Measurements from ENCODE around the gene RERE.
"Not testable (repeated sequence)": the region's sequence is repeated elsewhere in the genome, so short reads cannot be mapped to it uniquely, and the experiment has no call there.

RERE gene

GRCh38 chr1:8623651-8624192, 193.7 kb downstream of the RERE start:
- no CpG with 5 or more reads among the region's 7 CpGs for whole genome bisulfite sequencing, 2 donors (ENCODE audit: extremely low coverage in 2 of 2, insufficient read length in 2 of 2, insufficient replicate concordance in 1 of 2)
- H4K8ac ChIP-seq (ENCODE audit: low read depth, low read length); H3K4me3 ChIP-seq (ENCODE audit: low read length in 2 of 2); H2BK120ac ChIP-seq (ENCODE audit: low read depth, low read length); H3K4me2 ChIP-seq (ENCODE audit: insufficient read depth, low read length, poor library complexity, severe bottlenecking); H3K27ac ChIP-seq (replicated peaks; ENCODE audit: low read length); H2BK15ac ChIP-seq (ENCODE audit: low read length); H2AK5ac ChIP-seq (ENCODE audit: low read depth, low read length); H3K18ac ChIP-seq (ENCODE audit: low read length); DNase-seq (ENCODE audit: low spot score); H3K14ac ChIP-seq (ENCODE audit: low read length); H3K79me1 ChIP-seq (ENCODE audit: low read depth, low read length); H3K23ac ChIP-seq (ENCODE audit: low read depth, low read length, poor library complexity); H3K9ac ChIP-seq (ENCODE audit: low read depth, low read length, poor library complexity); H2AFZ ChIP-seq (ENCODE audit: low read length); H2BK12ac ChIP-seq (ENCODE audit: low read length); H2BK5ac ChIP-seq (ENCODE audit: low read length); H3K4ac ChIP-seq (ENCODE audit: low read length); H3K9me3 ChIP-seq (replicated peaks in 1 of 2; ENCODE audit: control insufficient read depth in 2 of 2, insufficient read depth in 1 of 2, low read depth in 1 of 2, low read length in 2 of 2); H4K91ac ChIP-seq (ENCODE audit: low read depth, low read length, poor library complexity); H3K36me3 ChIP-seq (replicated peaks in 1 of 2; ENCODE audit: control insufficient read depth in 2 of 2, insufficient read depth in 2 of 2, low read length in 2 of 2); H3K27me3 ChIP-seq (ENCODE audit: control insufficient read depth in 3 of 3, insufficient read depth in 3 of 3, low read depth in 1 of 3, low read length in 3 of 3): not testable (repeated sequence)
- H3K4me1 ChIP-seq (ENCODE audit: control insufficient read depth in 2 of 2, insufficient read depth in 1 of 2, low read depth in 1 of 2, low read length in 2 of 2): peaks cover 7 to 13% of the 10 kb centered on the region in 2 donors

DNA sequence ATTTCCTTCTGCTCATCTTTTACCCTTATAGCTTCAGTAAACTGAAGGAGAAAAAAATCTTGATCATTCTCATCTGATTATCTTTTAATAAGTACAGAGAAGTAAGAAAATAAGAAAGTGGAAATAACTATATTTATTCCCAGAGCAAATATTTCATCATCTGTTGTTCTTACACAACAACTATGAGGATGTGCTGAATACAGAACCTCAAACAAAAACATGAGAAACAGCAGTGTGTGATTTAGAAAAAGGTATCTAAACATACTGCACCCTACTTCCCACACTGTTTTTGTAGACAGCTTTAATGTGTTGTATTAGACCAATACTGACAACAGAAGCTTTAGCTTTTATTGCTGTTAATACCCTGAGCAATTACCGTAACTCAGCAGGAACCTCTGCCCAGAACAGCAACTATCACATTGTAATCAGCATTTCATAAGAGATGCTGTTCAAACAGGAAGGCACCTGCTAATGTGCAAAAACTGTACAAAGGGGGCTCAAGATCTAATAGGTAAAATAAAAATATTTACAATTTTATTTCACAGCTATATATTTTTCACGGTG, 195.6 kb downstream of the RERE start:
- H3K18ac ChIP-seq (ENCODE audit: low read length); H2AK5ac ChIP-seq (ENCODE audit: low read depth, low read length); H3K4ac ChIP-seq (ENCODE audit: low read length); H3K4me3 ChIP-seq (ENCODE audit: low read length in 2 of 2); H3K9ac ChIP-seq (ENCODE audit: low read depth, low read length, poor library complexity); H4K91ac ChIP-seq (ENCODE audit: low read depth, low read length, poor library complexity); H3K9me3 ChIP-seq (replicated peaks in 1 of 2; ENCODE audit: control insufficient read depth in 2 of 2, insufficient read depth in 1 of 2, low read depth in 1 of 2, low read length in 2 of 2); H3K23ac ChIP-seq (ENCODE audit: low read depth, low read length, poor library complexity); H3K36me3 ChIP-seq (replicated peaks in 1 of 2; ENCODE audit: control insufficient read depth in 2 of 2, insufficient read depth in 2 of 2, low read length in 2 of 2); H3K4me2 ChIP-seq (ENCODE audit: insufficient read depth, low read length, poor library complexity, severe bottlenecking); H3K27me3 ChIP-seq (ENCODE audit: control insufficient read depth in 3 of 3, insufficient read depth in 3 of 3, low read depth in 1 of 3, low read length in 3 of 3); H4K8ac ChIP-seq (ENCODE audit: low read depth, low read length); H3K14ac ChIP-seq (ENCODE audit: low read length); H2BK5ac ChIP-seq (ENCODE audit: low read length); DNase-seq (ENCODE audit: low spot score); H3K27ac ChIP-seq (replicated peaks; ENCODE audit: low read length); H2BK15ac ChIP-seq (ENCODE audit: low read length); H2AFZ ChIP-seq (ENCODE audit: low read length); H2BK120ac ChIP-seq (ENCODE audit: low read depth, low read length); H2BK12ac ChIP-seq (ENCODE audit: low read length); H3K79me1 ChIP-seq (ENCODE audit: low read depth, low read length): not testable (repeated sequence)
- H3K4me1 ChIP-seq (ENCODE audit: control insufficient read depth in 2 of 2, insufficient read depth in 1 of 2, low read depth in 1 of 2, low read length in 2 of 2): peaks cover 5 to 11% of the 10 kb centered on the region in 2 donors
- no CpG with 5 or more reads among the region's 2 CpGs for WGBS, 2 donors (ENCODE audit: extremely low coverage in 2 of 2, insufficient read length in 2 of 2, insufficient replicate concordance in 1 of 2)

DNA sequence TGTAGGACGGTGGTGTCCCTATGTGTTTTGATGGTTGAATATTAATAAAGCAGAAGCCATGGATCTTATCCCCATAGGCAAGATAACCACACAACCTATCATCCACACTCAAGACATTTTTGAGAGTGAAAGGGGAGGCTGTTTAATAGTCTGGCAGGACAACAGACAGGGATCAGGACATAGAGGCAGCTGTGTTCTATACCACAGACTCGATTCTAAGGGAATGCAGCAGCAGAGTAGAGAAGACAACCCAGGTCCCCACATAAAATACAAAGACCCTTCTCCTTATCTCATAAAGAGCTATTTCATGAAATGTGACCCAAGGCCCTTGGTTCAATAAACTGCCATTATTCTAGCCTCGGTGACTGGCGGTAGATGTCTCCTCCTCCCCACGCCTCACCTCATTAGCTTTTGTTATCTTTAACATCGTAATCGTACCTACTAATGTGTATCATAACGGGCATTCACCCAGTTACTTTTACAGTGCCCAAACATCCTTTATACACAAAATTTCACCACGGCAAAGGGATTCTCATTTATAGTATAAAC, 196.3 kb downstream of the RERE start:
- not testable (repeated sequence) for H3K27me3 ChIP-seq (ENCODE audit: control insufficient read depth in 3 of 3, insufficient read depth in 3 of 3, low read depth in 1 of 3, low read length in 3 of 3); H3K4me2 ChIP-seq (ENCODE audit: insufficient read depth, low read length, poor library complexity, severe bottlenecking); H2AK5ac ChIP-seq (ENCODE audit: low read depth, low read length); H3K4ac ChIP-seq (ENCODE audit: low read length); H3K14ac ChIP-seq (ENCODE audit: low read length); H2BK120ac ChIP-seq (ENCODE audit: low read depth, low read length); H4K8ac ChIP-seq (ENCODE audit: low read depth, low read length); H2BK5ac ChIP-seq (ENCODE audit: low read length); H3K18ac ChIP-seq (ENCODE audit: low read length); H3K9me3 ChIP-seq (replicated peaks in 1 of 2; ENCODE audit: control insufficient read depth in 2 of 2, insufficient read depth in 1 of 2, low read depth in 1 of 2, low read length in 2 of 2); H3K79me1 ChIP-seq (ENCODE audit: low read depth, low read length); H2BK15ac ChIP-seq (ENCODE audit: low read length); H3K36me3 ChIP-seq (replicated peaks in 1 of 2; ENCODE audit: control insufficient read depth in 2 of 2, insufficient read depth in 2 of 2, low read length in 2 of 2); H3K4me1 ChIP-seq (ENCODE audit: control insufficient read depth in 2 of 2, insufficient read depth in 1 of 2, low read depth in 1 of 2, low read length in 2 of 2); H2BK12ac ChIP-seq (ENCODE audit: low read length); DNase-seq (ENCODE audit: low spot score); H3K4me3 ChIP-seq (ENCODE audit: low read length in 2 of 2); H3K9ac ChIP-seq (ENCODE audit: low read depth, low read length, poor library complexity); H2AFZ ChIP-seq (ENCODE audit: low read length); H3K23ac ChIP-seq (ENCODE audit: low read depth, low read length, poor library complexity); H4K91ac ChIP-seq (ENCODE audit: low read depth, low read length, poor library complexity)
- no CpG with 5 or more reads among the region's 9 CpGs for WGBS, 2 donors (ENCODE audit: extremely low coverage in 2 of 2, insufficient read length in 2 of 2, insufficient replicate concordance in 1 of 2)
- H3K27ac ChIP-seq (replicated peaks; ENCODE audit: low read length): peak overlapping the region; percentile 52

GRCh38 chr1:8619917-8620502, 197.4 kb downstream of the RERE start:
- not testable (repeated sequence) for H3K14ac ChIP-seq (ENCODE audit: low read length); H3K4me2 ChIP-seq (ENCODE audit: insufficient read depth, low read length, poor library complexity, severe bottlenecking); H4K8ac ChIP-seq (ENCODE audit: low read depth, low read length); H2AK5ac ChIP-seq (ENCODE audit: low read depth, low read length); H2BK120ac ChIP-seq (ENCODE audit: low read depth, low read length); H2BK12ac ChIP-seq (ENCODE audit: low read length); H3K4ac ChIP-seq (ENCODE audit: low read length); H3K4me1 ChIP-seq (ENCODE audit: control insufficient read depth in 2 of 2, insufficient read depth in 1 of 2, low read depth in 1 of 2, low read length in 2 of 2); DNase-seq (ENCODE audit: low spot score); H3K9me3 ChIP-seq (replicated peaks in 1 of 2; ENCODE audit: control insufficient read depth in 2 of 2, insufficient read depth in 1 of 2, low read depth in 1 of 2, low read length in 2 of 2); H3K4me3 ChIP-seq (ENCODE audit: low read length in 2 of 2); H3K79me1 ChIP-seq (ENCODE audit: low read depth, low read length); H3K23ac ChIP-seq (ENCODE audit: low read depth, low read length, poor library complexity); H3K27ac ChIP-seq (replicated peaks; ENCODE audit: low read length); H4K91ac ChIP-seq (ENCODE audit: low read depth, low read length, poor library complexity); H3K18ac ChIP-seq (ENCODE audit: low read length); H3K9ac ChIP-seq (ENCODE audit: low read depth, low read length, poor library complexity); H3K27me3 ChIP-seq (ENCODE audit: control insufficient read depth in 3 of 3, insufficient read depth in 3 of 3, low read depth in 1 of 3, low read length in 3 of 3); H2BK5ac ChIP-seq (ENCODE audit: low read length); H3K36me3 ChIP-seq (replicated peaks in 1 of 2; ENCODE audit: control insufficient read depth in 2 of 2, insufficient read depth in 2 of 2, low read length in 2 of 2); H2AFZ ChIP-seq (ENCODE audit: low read length); H2BK15ac ChIP-seq (ENCODE audit: low read length)
- no CpG with 5 or more reads among the region's 2 CpGs for WGBS, 2 donors (ENCODE audit: extremely low coverage in 2 of 2, insufficient read length in 2 of 2, insufficient replicate concordance in 1 of 2)

Measured in neuronal stem cell (in vitro differentiated cells).